Astrocyte (in vitro differentiated cells and primary cell): ENCODE data around the gene NOMO2.
"Not testable (repeated sequence)": the region's sequence is repeated elsewhere in the genome, so short reads cannot be mapped to it uniquely, and the experiment has no call there.

Experiments
- EZH2 ChIP-seq: IDR thresholded peaks from 2 replicates; pipeline ENCODE4 v1.6.1; 2012; ENCODE audit warnings: mild to moderate bottlenecking, low read length, inconsistent platforms; ENCODE audit not compliant: insufficient read depth
- TF ChIP-seq, protein P1 (sequence below): IDR thresholded peaks from 2 replicates; pipeline ENCODE4 v1.5.1; 2011; ENCODE audit warnings: low read depth, mild to moderate bottlenecking, inconsistent platforms, low read length, moderate library complexity; ENCODE audit not compliant: insufficient read depth

DNA sequence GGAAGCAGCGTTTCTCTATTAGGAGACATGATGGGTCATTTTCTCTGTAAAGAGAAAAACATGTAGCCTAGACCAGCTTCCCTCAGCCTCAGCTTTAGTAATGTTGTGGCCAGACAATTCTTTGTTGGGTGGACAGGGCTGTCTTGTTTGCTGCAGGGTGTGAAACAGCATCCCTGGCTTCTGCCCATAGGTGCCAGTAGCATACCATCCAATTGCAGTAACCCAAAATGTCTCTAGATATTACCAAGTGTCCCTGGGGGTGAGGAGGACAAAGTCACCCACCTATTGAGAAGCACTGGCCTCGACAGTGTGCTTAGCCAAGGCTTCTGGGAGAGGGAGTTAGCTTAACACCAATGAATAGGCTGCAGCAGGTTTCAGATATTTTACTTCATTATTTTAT, 14.0 kb upstream of the NOMO2 start:
- TF ChIP-seq, protein P1, sequence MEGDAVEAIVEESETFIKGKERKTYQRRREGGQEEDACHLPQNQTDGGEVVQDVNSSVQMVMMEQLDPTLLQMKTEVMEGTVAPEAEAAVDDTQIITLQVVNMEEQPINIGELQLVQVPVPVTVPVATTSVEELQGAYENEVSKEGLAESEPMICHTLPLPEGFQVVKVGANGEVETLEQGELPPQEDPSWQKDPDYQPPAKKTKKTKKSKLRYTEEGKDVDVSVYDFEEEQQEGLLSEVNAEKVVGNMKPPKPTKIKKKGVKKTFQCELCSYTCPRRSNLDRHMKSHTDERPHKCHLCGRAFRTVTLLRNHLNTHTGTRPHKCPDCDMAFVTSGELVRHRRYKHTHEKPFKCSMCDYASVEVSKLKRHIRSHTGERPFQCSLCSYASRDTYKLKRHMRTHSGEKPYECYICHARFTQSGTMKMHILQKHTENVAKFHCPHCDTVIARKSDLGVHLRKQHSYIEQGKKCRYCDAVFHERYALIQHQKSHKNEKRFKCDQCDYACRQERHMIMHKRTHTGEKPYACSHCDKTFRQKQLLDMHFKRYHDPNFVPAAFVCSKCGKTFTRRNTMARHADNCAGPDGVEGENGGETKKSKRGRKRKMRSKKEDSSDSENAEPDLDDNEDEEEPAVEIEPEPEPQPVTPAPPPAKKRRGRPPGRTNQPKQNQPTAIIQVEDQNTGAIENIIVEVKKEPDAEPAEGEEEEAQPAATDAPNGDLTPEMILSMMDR = not testable (repeated sequence)
- TF ChIP-seq EZH2 = not testable (repeated sequence)
